ENCODE data around the gene ARHGEF2.

ARHGEF2 gene

GRCh38 chr1:155911156-155912055 lies 66.9 kb downstream of the ARHGEF2 start, which contains the start of gene RIT1:
TSS of gene RIT1 (minus strand) at chr1:155911349. CDS start at chr1:155910761, 588 bp downstream.
- DNase-seq (ENCODE audit: low spot score), result peak; percentile 74

DNA sequence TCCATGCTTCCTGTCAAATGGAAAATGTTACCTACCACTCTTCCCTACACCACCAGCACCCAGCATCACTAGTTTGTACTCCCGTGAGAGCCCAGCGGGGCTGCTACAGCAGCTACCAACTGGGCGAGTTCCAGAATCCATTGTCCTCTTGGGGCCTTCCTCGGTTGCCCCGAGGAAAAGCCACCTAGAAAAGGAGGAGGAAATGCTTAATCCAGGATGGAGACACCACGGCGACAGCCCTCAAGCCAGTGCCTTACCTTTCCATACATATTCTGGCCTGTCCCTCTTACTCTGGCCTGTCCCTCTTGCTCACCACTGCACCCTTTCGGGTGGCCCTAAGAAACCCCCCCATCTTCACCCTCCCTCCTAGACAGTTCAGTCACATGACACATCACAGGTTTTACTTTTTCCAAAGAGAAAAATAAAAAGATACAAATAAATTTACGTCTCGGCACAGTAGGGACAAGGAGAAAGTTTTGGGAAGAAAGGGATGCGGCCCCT lies 67.7 kb downstream of the ARHGEF2 start:
- peak; percentile 39 for DNase-seq (ENCODE audit: low spot score)

DNA sequence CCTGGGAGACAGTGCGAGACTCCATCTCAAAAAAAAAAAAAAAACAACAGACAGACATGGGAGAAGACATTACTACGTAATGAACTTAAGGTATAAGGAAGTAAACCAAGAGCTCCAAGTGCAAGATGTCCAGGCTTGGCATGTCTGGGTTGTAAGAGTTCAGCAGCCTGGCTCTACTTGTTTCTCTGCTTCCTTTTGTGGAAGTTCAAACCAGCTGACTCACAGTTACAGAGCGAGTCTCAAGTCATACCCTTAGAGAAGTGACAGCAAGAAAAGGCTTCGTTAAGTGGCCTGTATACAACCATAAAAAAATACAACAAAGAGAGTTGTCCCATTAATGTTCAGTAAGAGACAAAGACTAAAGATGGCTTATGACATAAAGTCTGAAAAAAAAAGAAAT lies 68.5 kb downstream of the ARHGEF2 start:
- DNase-seq (ENCODE audit: low spot score), result peak; percentile 48

- DNase-seq (ENCODE audit: low spot score), result no peak
Observed at GRCh38 chr1:155904261-155904660, 74.1 kb downstream of the ARHGEF2 start.

DNA sequence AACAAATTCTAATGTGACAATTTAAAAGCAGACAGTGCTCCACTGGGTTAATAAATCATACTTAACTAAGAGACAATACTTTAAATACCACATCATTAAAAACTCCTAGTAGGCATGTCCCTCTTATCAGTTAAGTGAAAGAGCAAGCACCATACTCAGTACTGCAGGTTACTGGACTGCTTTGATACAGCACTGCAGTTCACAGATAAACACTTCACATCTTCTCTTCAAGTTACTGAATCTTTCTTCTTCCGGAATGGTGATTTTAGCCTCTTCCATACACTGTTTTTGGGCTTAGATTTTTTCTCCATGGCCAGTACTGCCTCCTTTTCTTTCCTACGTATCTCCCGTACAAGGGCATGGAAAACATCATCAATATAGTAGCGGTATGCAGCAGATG lies 78.2 kb downstream of the ARHGEF2 start:
- DNase-seq (ENCODE audit: low spot score), result no peak

- DNase-seq (ENCODE audit: low spot score), result no peak
Observed at GRCh38 chr1:155899683-155900082, 78.7 kb downstream of the ARHGEF2 start.

GRCh38 chr1:155898888-155899287 lies 79.5 kb downstream of the ARHGEF2 start:
- no peak for DNase-seq (ENCODE audit: low spot score)

DNA sequence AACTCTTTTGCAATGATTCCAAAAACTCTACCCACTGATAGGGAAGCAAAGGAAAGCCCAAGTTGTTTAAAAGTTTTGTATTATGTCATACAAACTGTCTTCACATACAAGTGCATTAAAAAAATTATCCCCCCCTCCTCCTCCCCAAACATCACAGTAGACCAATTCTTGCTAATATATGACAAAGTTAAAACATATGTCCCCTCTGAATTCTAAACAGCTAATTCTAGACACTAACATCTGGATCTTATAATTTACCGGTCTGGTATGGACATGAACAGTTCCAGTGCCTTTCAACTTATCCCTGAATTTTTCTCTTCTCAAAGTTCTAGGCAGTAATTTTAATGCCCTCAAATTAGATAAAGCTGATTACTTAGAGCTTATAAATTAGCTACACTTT lies 80.6 kb downstream of the ARHGEF2 start:
- no peak for DNase-seq (ENCODE audit: low spot score)

Measured in kidney capillary endothelial cell (primary cell).